Tibial nerve (tissue), 4 donors: ENCODE data around the gene LDB3.

Source experiments
- EP300 ChIP-seq, 2 donors: sonication (generic); formaldehyde crosslinking; IDR thresholded peaks; one replicate each; pipeline ENCODE4 v1.6.1; 2017; ENCODE audit warnings: antibody characterized with exemption in 2 of 2, mild to moderate bottlenecking in 1 of 2
- POLR2A ChIP-seq, 2 donors: fragments of 450-650 bp; IDR thresholded peaks; one replicate each; pipeline ENCODE4 v1.6.1; 2017; ENCODE audit warnings: antibody characterized with exemption in 2 of 2, mild to moderate bottlenecking in 2 of 2, moderate library complexity in 2 of 2
- TF ChIP-seq, protein P1 (sequence below), 5 experiments: fragments of 200-600 bp in 3 of 5; fragments of 450-650 bp in 2 of 5; sonication (generic) in 3 of 5; IDR thresholded peaks; one replicate each; pipeline ENCODE4 v1.5.1; 2016 to 2019; ENCODE audit warnings: antibody characterized with exemption in 5 of 5, mild to moderate bottlenecking in 3 of 5, moderate library complexity in 2 of 5

DNA sequence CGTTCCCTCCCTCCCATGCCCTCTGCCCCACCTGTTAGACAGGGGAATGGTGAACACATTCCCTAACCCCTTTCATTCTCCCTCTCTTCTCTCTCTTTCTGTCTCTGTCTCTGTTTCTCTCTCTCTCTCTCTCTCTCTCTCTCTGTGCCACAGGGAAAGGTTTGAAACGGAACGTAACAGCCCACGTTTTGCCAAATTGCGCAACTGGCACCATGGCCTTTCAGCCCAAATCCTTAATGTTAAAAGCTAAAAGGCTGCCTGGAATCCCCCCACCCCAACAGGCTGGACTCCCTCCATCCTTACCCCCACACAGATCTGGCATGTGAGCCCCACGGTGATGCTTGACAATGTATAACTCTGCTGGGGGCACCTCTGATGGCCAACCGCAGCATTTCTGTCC lies 30.8 kb downstream of the LDB3 start:
- TF ChIP-seq, protein P1, sequence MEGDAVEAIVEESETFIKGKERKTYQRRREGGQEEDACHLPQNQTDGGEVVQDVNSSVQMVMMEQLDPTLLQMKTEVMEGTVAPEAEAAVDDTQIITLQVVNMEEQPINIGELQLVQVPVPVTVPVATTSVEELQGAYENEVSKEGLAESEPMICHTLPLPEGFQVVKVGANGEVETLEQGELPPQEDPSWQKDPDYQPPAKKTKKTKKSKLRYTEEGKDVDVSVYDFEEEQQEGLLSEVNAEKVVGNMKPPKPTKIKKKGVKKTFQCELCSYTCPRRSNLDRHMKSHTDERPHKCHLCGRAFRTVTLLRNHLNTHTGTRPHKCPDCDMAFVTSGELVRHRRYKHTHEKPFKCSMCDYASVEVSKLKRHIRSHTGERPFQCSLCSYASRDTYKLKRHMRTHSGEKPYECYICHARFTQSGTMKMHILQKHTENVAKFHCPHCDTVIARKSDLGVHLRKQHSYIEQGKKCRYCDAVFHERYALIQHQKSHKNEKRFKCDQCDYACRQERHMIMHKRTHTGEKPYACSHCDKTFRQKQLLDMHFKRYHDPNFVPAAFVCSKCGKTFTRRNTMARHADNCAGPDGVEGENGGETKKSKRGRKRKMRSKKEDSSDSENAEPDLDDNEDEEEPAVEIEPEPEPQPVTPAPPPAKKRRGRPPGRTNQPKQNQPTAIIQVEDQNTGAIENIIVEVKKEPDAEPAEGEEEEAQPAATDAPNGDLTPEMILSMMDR (IDR thresholded peaks at IDR 0.05), result no peak
- TF ChIP-seq EP300 (IDR thresholded peaks at IDR 0.05), result no peak
- no peak for TF ChIP-seq POLR2A (IDR thresholded peaks at IDR 0.05)
